Ramos (cell line): ENCODE data around the gene TSPY2.
"Not testable (repeated sequence)": the region's sequence is repeated elsewhere in the genome, so short reads cannot be mapped to it uniquely, and the experiment has no call there.

Experiments used
- in situ Hi-C: fragments of 300-500 bp; cut with MboI; formaldehyde crosslinking; loops from one replicate; pipeline ENCODE4 v1.14.3; 2022; ENCODE audit warnings: low sequenced_read_pairs; ENCODE audit not compliant: unreplicated experiment

TSPY2 gene

GRCh38 chrY:6245923-6246322 lies at the start of gene TSPY2:
TSPY2 (plus strand) TSS chrY:6246223; CDS start chrY:6246269, 46 bp downstream.
- in situ Hi-C loops = not testable (repeated sequence)

GRCh38 chrY:6209565-6209964 lies 36.5 kb upstream of the TSPY2 start:
- in situ Hi-C loops = not testable (repeated sequence)

- in situ Hi-C loops = not testable (repeated sequence)
Observed at GRCh38 chrY:6217045-6217444, 29.0 kb upstream of the TSPY2 start.

- in situ Hi-C loops = not testable (repeated sequence)
Observed at GRCh38 chrY:6269839-6270238, 23.8 kb downstream of the TSPY2 start.
